GM12865 (cell line): Measurements from ENCODE around the gene MBD6.
"Not testable (repeated sequence)": the region's sequence is repeated elsewhere in the genome, so short reads cannot be mapped to it uniquely, and the experiment has no call there.

Source experiments
- DNase-seq: peaks from one replicate; pipeline ENCODE4 v3.0.0; 2010; ENCODE audit warnings: low read depth
- H3K4me3 ChIP-seq: 2 replicates; pipeline ENCODE4 v1.5.1; 2011; ENCODE audit warnings: mild to moderate bottlenecking, low read depth, low read length, control low read depth
- CTCF ChIP-seq: IDR thresholded peaks from 2 replicates; pipeline ENCODE4 v1.5.1; 2011; ENCODE audit warnings: low read length, control low read depth, low read depth, inconsistent platforms; ENCODE audit not compliant: insufficient read depth; ENCODE audit errors: missing control alignments

The MBD6 gene

GRCh38 chr12:57514720-57515407, 7.8 kb upstream of the MBD6 start:
- TF ChIP-seq CTCF = no peak
- no peak for DNase-seq
- no peak overlapping the region for H3K4me3 ChIP-seq

- no peak overlapping the region for H3K4me3 ChIP-seq
- DNase-seq = no peak
- TF ChIP-seq CTCF = no peak
These were observed 7.2 kb upstream of the MBD6 start for GRCh38 chr12:57515408-57515933.

GRCh38 chr12:57515934-57516541, 6.6 kb upstream of the MBD6 start:
- no peak for DNase-seq
- H3K4me3 ChIP-seq = no peak overlapping the region
- no peak for TF ChIP-seq CTCF

- DNase-seq = no peak
- H3K4me3 ChIP-seq = no peak overlapping the region
- no peak for TF ChIP-seq CTCF
These were observed 5.9 kb upstream of the MBD6 start for GRCh38 chr12:57516617-57517153.

GRCh38 chr12:57517187-57517586, 5.4 kb upstream of the MBD6 start:
- TF ChIP-seq CTCF = no peak
- DNase-seq = no peak
- no peak overlapping the region for H3K4me3 ChIP-seq

- DNase-seq, H3K4me3 ChIP-seq: not testable (repeated sequence)
These were observed 4.9 kb upstream of the MBD6 start for GRCh38 chr12:57517718-57518117.

GRCh38 chr12:57518176-57518919, 4.3 kb upstream of the MBD6 start:
- DNase-seq = no peak
- TF ChIP-seq CTCF = no peak
- no peak overlapping the region; the same call in 1 of the 2 replicates for H3K4me3 ChIP-seq
